HG03439 (cell line): ENCODE measurements around the gene SERPINB12.

Experiments used
- ATAC-seq: cut with Tn5 transposase; IDR thresholded peaks from one replicate; pipeline ENCODE4 v1.9.1; 2021; ENCODE audit warnings: mild to moderate bottlenecking, moderate library complexity; ENCODE audit not compliant: unreplicated experiment

The SERPINB12 gene

GRCh38 chr18:63550068-63550467 lies 7.9 kb downstream of the SERPINB12 start:
- ATAC-seq: no peak

- ATAC-seq: no peak
Observed at GRCh38 chr18:63551769-63552168, 9.6 kb downstream of the SERPINB12 start.

- ATAC-seq: no peak
Observed at GRCh38 chr18:63552581-63552980, 10.4 kb downstream of the SERPINB12 start.

- no peak for ATAC-seq
Observed at GRCh38 chr18:63553081-63553480, 10.9 kb downstream of the SERPINB12 start.

- ATAC-seq: no peak
Observed at GRCh38 chr18:63559567-63560491, 17.7 kb downstream of the SERPINB12 start.

GRCh38 chr18:63562284-63562683 lies 20.1 kb downstream of the SERPINB12 start:
- ATAC-seq: no peak

GRCh38 chr18:63564021-63564420 lies 21.9 kb downstream of the SERPINB12 start:
- ATAC-seq: no peak

GRCh38 chr18:63564561-63564960 lies 22.4 kb downstream of the SERPINB12 start:
- ATAC-seq: no peak

GRCh38 chr18:63567276-63567675 lies 25.1 kb downstream of the SERPINB12 start:
- ATAC-seq: no peak

- no peak for ATAC-seq
Observed at GRCh38 chr18:63567825-63568224, 25.7 kb downstream of the SERPINB12 start.

GRCh38 chr18:63570721-63571120 lies 28.6 kb downstream of the SERPINB12 start:
- no peak for ATAC-seq

- no peak for ATAC-seq
Observed at GRCh38 chr18:63575681-63576080, 33.5 kb downstream of the SERPINB12 start.

- peak; percentile 61 for ATAC-seq
Observed at GRCh38 chr18:63578357-63578958, 36.3 kb downstream of the SERPINB12 start.

- no peak for ATAC-seq
Observed at GRCh38 chr18:63579616-63580015, 37.4 kb downstream of the SERPINB12 start.

- no peak for ATAC-seq
Observed at GRCh38 chr18:63585988-63586387, 43.8 kb downstream of the SERPINB12 start.

- ATAC-seq: no peak
Observed at GRCh38 chr18:63586431-63586830, 44.3 kb downstream of the SERPINB12 start.

- ATAC-seq: no peak
Observed at GRCh38 chr18:63586966-63587365, 44.8 kb downstream of the SERPINB12 start, which contains the start of gene SERPINB13. TSS of gene SERPINB13 (plus strand) at chr18:63587343. CDS start at chr18:63588668, 1,325 bp downstream.

- no peak for ATAC-seq
Observed at GRCh38 chr18:63588909-63589308, 46.7 kb downstream of the SERPINB12 start.

- ATAC-seq: no peak
Observed at GRCh38 chr18:63590373-63590772, 48.2 kb downstream of the SERPINB12 start.

GRCh38 chr18:63590966-63591695 lies 49.0 kb downstream of the SERPINB12 start:
- ATAC-seq: no peak

- ATAC-seq: no peak
Observed at GRCh38 chr18:63591725-63592124, 49.6 kb downstream of the SERPINB12 start.
